ENCODE results near the gene KDELR3.

- TF ChIP-seq POLR2A (IDR thresholded peaks at IDR 0.05; ENCODE audit: extremely low read depth, insufficient read length) = no peak
- TF ChIP-seq, protein P1, sequence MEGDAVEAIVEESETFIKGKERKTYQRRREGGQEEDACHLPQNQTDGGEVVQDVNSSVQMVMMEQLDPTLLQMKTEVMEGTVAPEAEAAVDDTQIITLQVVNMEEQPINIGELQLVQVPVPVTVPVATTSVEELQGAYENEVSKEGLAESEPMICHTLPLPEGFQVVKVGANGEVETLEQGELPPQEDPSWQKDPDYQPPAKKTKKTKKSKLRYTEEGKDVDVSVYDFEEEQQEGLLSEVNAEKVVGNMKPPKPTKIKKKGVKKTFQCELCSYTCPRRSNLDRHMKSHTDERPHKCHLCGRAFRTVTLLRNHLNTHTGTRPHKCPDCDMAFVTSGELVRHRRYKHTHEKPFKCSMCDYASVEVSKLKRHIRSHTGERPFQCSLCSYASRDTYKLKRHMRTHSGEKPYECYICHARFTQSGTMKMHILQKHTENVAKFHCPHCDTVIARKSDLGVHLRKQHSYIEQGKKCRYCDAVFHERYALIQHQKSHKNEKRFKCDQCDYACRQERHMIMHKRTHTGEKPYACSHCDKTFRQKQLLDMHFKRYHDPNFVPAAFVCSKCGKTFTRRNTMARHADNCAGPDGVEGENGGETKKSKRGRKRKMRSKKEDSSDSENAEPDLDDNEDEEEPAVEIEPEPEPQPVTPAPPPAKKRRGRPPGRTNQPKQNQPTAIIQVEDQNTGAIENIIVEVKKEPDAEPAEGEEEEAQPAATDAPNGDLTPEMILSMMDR (IDR thresholded peaks at IDR 0.05; ENCODE audit: low read depth, low read length) = no peak
- no peak for TF ChIP-seq MAX (IDR thresholded peaks at IDR 0.05; ENCODE audit: low read depth, low read length)
Observed at GRCh38 chr22:38460426-38460840, 7.5 kb upstream of the KDELR3 start.
